Measurements from ENCODE around the gene ZNF397.

Gene ZNF397

DNA sequence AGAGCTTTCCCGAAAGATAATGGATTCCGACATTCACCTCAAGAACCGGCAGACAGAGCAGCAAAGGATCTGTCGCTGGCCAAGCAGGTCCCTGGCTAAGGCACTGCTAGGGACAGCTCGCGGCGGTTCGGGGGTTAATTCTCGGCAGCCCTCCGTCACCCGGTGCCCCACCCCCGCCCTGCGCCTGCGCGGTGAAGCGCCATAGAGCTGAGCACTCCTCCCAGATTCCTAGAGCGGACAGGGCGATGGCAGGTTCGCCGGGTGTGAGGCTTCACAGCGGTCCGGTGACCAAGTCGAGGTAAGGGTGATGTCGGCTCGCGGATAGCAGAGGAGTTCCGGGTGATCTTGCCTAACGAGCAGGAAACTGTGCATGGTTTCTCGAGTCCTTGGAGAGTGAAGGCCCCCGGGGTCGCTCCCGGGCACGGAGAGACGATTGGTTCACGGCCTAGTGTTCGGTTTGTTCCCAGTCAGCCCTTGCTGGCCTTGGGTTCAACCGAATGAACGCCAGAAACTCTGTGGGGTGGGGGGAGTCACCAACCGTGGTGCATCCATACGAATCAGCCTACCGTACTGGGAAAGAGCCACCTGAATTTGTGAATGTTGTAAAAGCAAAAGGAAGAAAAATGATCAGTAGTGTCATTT, 49.4 kb downstream of the ZNF397 start, which contains the start of gene ZSCAN30:
Gene ZSCAN30, minus strand, starts transcription at position 136 of the 642 bp plus-strand sequence. CDS start 25,877 bp downstream, outside the sequence.
- Histone ChIP-seq H3K79me2 (ENCODE audit: insufficient read depth, low read length) (peaks cover 54% of the 10 kb centered on the region), H3K9ac (ENCODE audit: low read depth, low read length, poor library complexity, severe bottlenecking) (peak within 1 kb of the TSS; percentile 88), H2AFZ (ENCODE audit: low read length) (peak within 1 kb of the TSS; percentile 96), H3K27me3 (ENCODE audit: insufficient read depth, low read length, poor library complexity, severe bottlenecking) (no peaks in the 10 kb centered on the region), H4K20me1 (ENCODE audit: insufficient read depth, low read length, poor library complexity, severe bottlenecking) (no peaks in the 10 kb centered on the region), H3F3A (ENCODE audit: low read depth) (no peaks in the 10 kb centered on the region; the same call in 1 of the 2 replicates), H3K4me1 (ENCODE audit: insufficient read depth, low read length, poor library complexity, severe bottlenecking) (peaks cover 42% of the 10 kb centered on the region), H3K9me2 (replicated peaks; ENCODE audit: low read depth, low read length) (no peaks in the 10 kb centered on the region), H3K9me3 (ENCODE audit: insufficient read depth, low read depth, low read length) (no peaks in the 10 kb centered on the region; the same call in 1 of the 2 replicates), H3K4me3 (ENCODE audit: low read length, poor library complexity, severe bottlenecking) (peak within 1 kb of the TSS; percentile 97), H3K36me3 (ENCODE audit: insufficient read depth, low read length) (no peaks in the 10 kb centered on the region), H3K4me2 (ENCODE audit: low read depth, low read length, poor library complexity, severe bottlenecking) (peak within 1 kb of the TSS; percentile 92)
- TF ChIP-seq EZH2phosphoT487 (IDR thresholded peaks at IDR 0.05; ENCODE audit: borderline replicate concordance): no peak
- TF ChIP-seq CTCF (conservative IDR thresholded peaks at IDR 0.05; ENCODE audit: low read length): no peak

DNA sequence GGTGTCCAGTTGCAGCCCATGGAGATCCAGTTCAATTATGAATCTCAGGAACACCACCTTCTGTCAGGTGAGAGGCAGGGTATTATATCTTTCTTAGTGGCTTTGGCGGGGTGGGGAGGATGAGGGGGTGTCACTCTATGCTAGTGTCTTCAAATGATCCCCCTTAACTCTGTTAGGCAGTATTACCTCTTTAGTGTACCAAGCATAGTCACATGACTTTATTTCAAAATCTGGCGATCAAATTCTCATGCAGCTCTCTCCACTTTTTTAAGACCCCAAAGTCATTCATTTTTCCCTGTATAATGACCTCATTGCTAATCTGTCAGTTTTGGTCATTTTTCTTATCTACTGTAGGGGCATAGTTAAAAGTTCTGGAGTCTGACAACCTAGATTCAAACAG, 50.3 kb downstream of the ZNF397 start:
- Histone ChIP-seq H3K79me2 (ENCODE audit: insufficient read depth, low read length) (peaks cover 57% of the 10 kb centered on the region), H3F3A (ENCODE audit: low read depth) (no peaks in the 10 kb centered on the region; the same call in 1 of the 2 replicates), H2AFZ (ENCODE audit: low read length) (no peak overlapping the region), H3K27me3 (ENCODE audit: insufficient read depth, low read length, poor library complexity, severe bottlenecking) (no peaks in the 10 kb centered on the region), H3K36me3 (ENCODE audit: insufficient read depth, low read length) (no peaks in the 10 kb centered on the region), H3K4me3 (ENCODE audit: low read length, poor library complexity, severe bottlenecking) (peak overlapping the region; percentile 97), H4K20me1 (ENCODE audit: insufficient read depth, low read length, poor library complexity, severe bottlenecking) (no peaks in the 10 kb centered on the region), H3K9me3 (ENCODE audit: insufficient read depth, low read depth, low read length) (no peaks in the 10 kb centered on the region; the same call in 1 of the 2 replicates), H3K4me2 (ENCODE audit: low read depth, low read length, poor library complexity, severe bottlenecking) (peak overlapping the region; percentile 92), H3K4me1 (ENCODE audit: insufficient read depth, low read length, poor library complexity, severe bottlenecking) (peaks cover 42% of the 10 kb centered on the region), H3K9ac (ENCODE audit: low read depth, low read length, poor library complexity, severe bottlenecking) (peak overlapping the region; percentile 88), H3K9me2 (replicated peaks; ENCODE audit: low read depth, low read length) (no peaks in the 10 kb centered on the region)
- TF ChIP-seq CTCF (conservative IDR thresholded peaks at IDR 0.05; ENCODE audit: low read length): no peak
- TF ChIP-seq EZH2phosphoT487 (IDR thresholded peaks at IDR 0.05; ENCODE audit: borderline replicate concordance): no peak

- no peak overlapping the region for H3K9ac ChIP-seq (ENCODE audit: low read depth, low read length, poor library complexity, severe bottlenecking)
- H3K4me2 ChIP-seq (ENCODE audit: low read depth, low read length, poor library complexity, severe bottlenecking): no peak overlapping the region
- peaks cover 16% of the 10 kb centered on the region for H3K4me1 ChIP-seq (ENCODE audit: insufficient read depth, low read length, poor library complexity, severe bottlenecking)
- no peaks in the 10 kb centered on the region for H3K9me3 ChIP-seq (ENCODE audit: insufficient read depth, low read depth, low read length)
- H3K9me2 ChIP-seq (replicated peaks; ENCODE audit: low read depth, low read length): no peaks in the 10 kb centered on the region
- peaks cover 49% of the 10 kb centered on the region for H3K79me2 ChIP-seq (ENCODE audit: insufficient read depth, low read length)
- H3K36me3 ChIP-seq (ENCODE audit: insufficient read depth, low read length): no peaks in the 10 kb centered on the region
- H3K4me3 ChIP-seq (ENCODE audit: low read length, poor library complexity, severe bottlenecking): no peak overlapping the region
- no peak overlapping the region for H2AFZ ChIP-seq (ENCODE audit: low read length)
- H3F3A ChIP-seq (ENCODE audit: low read depth): no peaks in the 10 kb centered on the region
- TF ChIP-seq CTCF (conservative IDR thresholded peaks at IDR 0.05; ENCODE audit: low read length): no peak
- TF ChIP-seq EZH2phosphoT487 (IDR thresholded peaks at IDR 0.05; ENCODE audit: borderline replicate concordance): no peak
- no peaks in the 10 kb centered on the region for H4K20me1 ChIP-seq (ENCODE audit: insufficient read depth, low read length, poor library complexity, severe bottlenecking)
- H3K27me3 ChIP-seq (ENCODE audit: insufficient read depth, low read length, poor library complexity, severe bottlenecking): no peaks in the 10 kb centered on the region
Measured at GRCh38 chr18:35296060-35296459, 55.2 kb downstream of the ZNF397 start.

Measured in Loucy (cell line).